ENCODE results near the gene TLK2.

- no peak for TF ChIP-seq EP300 (IDR thresholded peaks at IDR 0.05)
- TF ChIP-seq, protein P1, sequence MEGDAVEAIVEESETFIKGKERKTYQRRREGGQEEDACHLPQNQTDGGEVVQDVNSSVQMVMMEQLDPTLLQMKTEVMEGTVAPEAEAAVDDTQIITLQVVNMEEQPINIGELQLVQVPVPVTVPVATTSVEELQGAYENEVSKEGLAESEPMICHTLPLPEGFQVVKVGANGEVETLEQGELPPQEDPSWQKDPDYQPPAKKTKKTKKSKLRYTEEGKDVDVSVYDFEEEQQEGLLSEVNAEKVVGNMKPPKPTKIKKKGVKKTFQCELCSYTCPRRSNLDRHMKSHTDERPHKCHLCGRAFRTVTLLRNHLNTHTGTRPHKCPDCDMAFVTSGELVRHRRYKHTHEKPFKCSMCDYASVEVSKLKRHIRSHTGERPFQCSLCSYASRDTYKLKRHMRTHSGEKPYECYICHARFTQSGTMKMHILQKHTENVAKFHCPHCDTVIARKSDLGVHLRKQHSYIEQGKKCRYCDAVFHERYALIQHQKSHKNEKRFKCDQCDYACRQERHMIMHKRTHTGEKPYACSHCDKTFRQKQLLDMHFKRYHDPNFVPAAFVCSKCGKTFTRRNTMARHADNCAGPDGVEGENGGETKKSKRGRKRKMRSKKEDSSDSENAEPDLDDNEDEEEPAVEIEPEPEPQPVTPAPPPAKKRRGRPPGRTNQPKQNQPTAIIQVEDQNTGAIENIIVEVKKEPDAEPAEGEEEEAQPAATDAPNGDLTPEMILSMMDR (IDR thresholded peaks at IDR 0.05) = no peak
Observed at GRCh38 chr17:62605588-62605987, 127.0 kb downstream of the TLK2 start.

Data from suprapubic skin (tissue), 3 donors.